Neural cell (in vitro differentiated cells): Measurements from ENCODE around the gene CLCN3. TPM values are rescaled to one million over a fixed set of nuclear protein-coding genes. Genes with fewer than 3 reads are reported as not detected.

ENCODE experiments used
- H2AFZ ChIP-seq: fragments of 200-600, 300-800 bp; sonication (generic), shearing (Covaris generic); 2 replicates; pipeline ENCODE4 v1.6.0; 2014; ENCODE audit warnings: low read depth, mild to moderate bottlenecking, antibody characterized with exemption, low read length, moderate library complexity
- H3F3A ChIP-seq: fragments of 200-600 bp; shearing (Covaris generic); 2 replicates; pipeline ENCODE4 v1.6.1; 2016; ENCODE audit warnings: mild to moderate bottlenecking, moderate library complexity, mixed read lengths, antibody characterized with exemption, low read length; ENCODE audit not compliant: insufficient read depth, poor library complexity, severe bottlenecking
- H3K27ac ChIP-seq: fragments of 200-600, 300-800 bp; sonication (generic), shearing (Covaris generic); 2 replicates; pipeline ENCODE4 v1.5.1; 2014; ENCODE audit warnings: mild to moderate bottlenecking, low read length, moderate library complexity
- H3K27me3 ChIP-seq: fragments of 300-800, 200-600 bp; sonication (generic), shearing (Covaris generic); 2 replicates; pipeline ENCODE4 v1.6.0; 2014; ENCODE audit warnings: mild to moderate bottlenecking, low read depth, low read length, moderate library complexity; ENCODE audit not compliant: insufficient read depth
- H3K36me3 ChIP-seq: fragments of 300-800, 200-600 bp; sonication (generic), shearing (Covaris generic); 2 replicates; pipeline ENCODE4 v1.5.1; 2014; ENCODE audit warnings: mild to moderate bottlenecking, antibody characterized with exemption, low read length, moderate library complexity; ENCODE audit not compliant: insufficient read depth
- H3K4me2 ChIP-seq: fragments of 300-800, 200-600 bp; sonication (generic), shearing (Covaris generic); 2 replicates; pipeline ENCODE4 v1.6.0; 2014; ENCODE audit warnings: mild to moderate bottlenecking, low read length
- H3K4me3 ChIP-seq: fragments of 300-800, 200-600 bp; sonication (generic), shearing (Covaris generic); 2 replicates; pipeline ENCODE4 v1.5.1; 2014; ENCODE audit warnings: mild to moderate bottlenecking, low read length, moderate library complexity
- H3K79me2 ChIP-seq: fragments of 200-600 bp; shearing (Covaris generic); replicated peaks from 2 replicates; pipeline ENCODE4 v1.6.0; 2014; ENCODE audit warnings: mild to moderate bottlenecking, low read length, moderate library complexity; ENCODE audit not compliant: insufficient read depth
- H3K9ac ChIP-seq: fragments of 300-800, 200-600 bp; sonication (generic), shearing (Covaris generic); 2 replicates; pipeline ENCODE4 v1.6.1; 2016; ENCODE audit warnings: mild to moderate bottlenecking, low read length, mixed read lengths
- H3K9me2 ChIP-seq: fragments of 200-600 bp; shearing (Covaris generic); 2 replicates; pipeline ENCODE4 v1.6.1; 2016; ENCODE audit warnings: mild to moderate bottlenecking, low read length, mixed read lengths; ENCODE audit not compliant: insufficient read depth
- H3K9me3 ChIP-seq: fragments of 200-600, 300-800 bp; sonication (generic), shearing (Covaris generic); 2 replicates; pipeline ENCODE4 v1.6.1; 2016; ENCODE audit warnings: mild to moderate bottlenecking, mixed run types, low read length, moderate library complexity, mixed read lengths
- H4K20me1 ChIP-seq: fragments of 200-600 bp; shearing (Covaris generic); 2 replicates; pipeline ENCODE4 v1.6.1; 2016; ENCODE audit warnings: mild to moderate bottlenecking, mixed run types; ENCODE audit not compliant: insufficient read depth
- EP300 ChIP-seq: fragments of 450-650 bp; conservative IDR thresholded peaks from 2 replicates; pipeline ENCODE4 v1.6.1; 2014; ENCODE audit warnings: antibody characterized with exemption, mild to moderate bottlenecking, moderate library complexity; ENCODE audit not compliant: poor library complexity, severe bottlenecking
- EZH2 ChIP-seq: fragments of 200-600, 300-800 bp; shearing (Covaris generic), sonication (generic); IDR thresholded peaks from 2 replicates; pipeline ENCODE4 v1.6.1; 2014; ENCODE audit warnings: antibody characterized with exemption, low read length, borderline replicate concordance, mild to moderate bottlenecking; ENCODE audit not compliant: insufficient read depth, poor library complexity, severe bottlenecking
- MXI1 ChIP-seq: fragments of 450-650 bp; conservative IDR thresholded peaks from 2 replicates; pipeline ENCODE4 v1.6.1; 2014; ENCODE audit warnings: antibody characterized with exemption, mild to moderate bottlenecking; ENCODE audit not compliant: poor library complexity, severe bottlenecking
- POLR2AphosphoS5 ChIP-seq: IDR thresholded peaks from 2 replicates; pipeline ENCODE4 v1.6.1; 2012
- RAD21 ChIP-seq: fragments of 450-650 bp; conservative IDR thresholded peaks from 2 replicates; pipeline ENCODE4 v1.6.1; 2014; ENCODE audit warnings: antibody characterized with exemption, mild to moderate bottlenecking, moderate library complexity
- REST ChIP-seq: IDR thresholded peaks from 2 replicates; pipeline ENCODE4 v1.6.1; 2012; ENCODE audit warnings: borderline replicate concordance
- SMC3 ChIP-seq: fragments of 450-650 bp; conservative IDR thresholded peaks from 2 replicates; pipeline ENCODE4 v1.6.1; 2014; ENCODE audit warnings: antibody characterized with exemption, mild to moderate bottlenecking, moderate library complexity; ENCODE audit not compliant: poor library complexity
- TAF1 ChIP-seq: IDR thresholded peaks from 2 replicates; pipeline ENCODE4 v1.6.1; 2012; ENCODE audit warnings: low read depth
- polyA plus RNA-seq: library from polyadenylated mRNA; depleted of rRNA; stranded (reverse); fragments of >200 nt; gene quantifications from 2 replicates; pipeline ENCODE4 v1.2.3, GENCODE V29; 2014
- TF ChIP-seq, protein P1 (sequence below): fragments of 450-650 bp; IDR thresholded peaks from 2 replicates; pipeline ENCODE4 v1.5.1; 2014; ENCODE audit warnings: antibody characterized with exemption, mild to moderate bottlenecking, moderate library complexity; ENCODE audit not compliant: poor library complexity, severe bottlenecking

Gene CLCN3
- polyA plus RNA-seq, 1 donor from 2014 or later = 68.3 TPM

GRCh38 chr4:169644802-169645201 lies 24.4 kb downstream of the CLCN3 start:
- Histone ChIP-seq H3K79me2 (no peaks in the 10 kb centered on the region), H3K9me3 (no peaks in the 10 kb centered on the region), H3K9ac (no peak overlapping the region), H3K36me3 (no peaks in the 10 kb centered on the region), H3K27ac (no peak overlapping the region), H3K9me2 (no peaks in the 10 kb centered on the region), H3K27me3 (no peaks in the 10 kb centered on the region), H4K20me1 (no peaks in the 10 kb centered on the region), H3K4me3 (no peak overlapping the region), H2AFZ (no peak overlapping the region), H3K4me2 (no peak overlapping the region), H3F3A (no peaks in the 10 kb centered on the region)
- TF ChIP-seq EZH2 = no peak
- TF ChIP-seq REST = no peak
- no peak for TF ChIP-seq EP300
- no peak for TF ChIP-seq MXI1
- TF ChIP-seq, protein P1, sequence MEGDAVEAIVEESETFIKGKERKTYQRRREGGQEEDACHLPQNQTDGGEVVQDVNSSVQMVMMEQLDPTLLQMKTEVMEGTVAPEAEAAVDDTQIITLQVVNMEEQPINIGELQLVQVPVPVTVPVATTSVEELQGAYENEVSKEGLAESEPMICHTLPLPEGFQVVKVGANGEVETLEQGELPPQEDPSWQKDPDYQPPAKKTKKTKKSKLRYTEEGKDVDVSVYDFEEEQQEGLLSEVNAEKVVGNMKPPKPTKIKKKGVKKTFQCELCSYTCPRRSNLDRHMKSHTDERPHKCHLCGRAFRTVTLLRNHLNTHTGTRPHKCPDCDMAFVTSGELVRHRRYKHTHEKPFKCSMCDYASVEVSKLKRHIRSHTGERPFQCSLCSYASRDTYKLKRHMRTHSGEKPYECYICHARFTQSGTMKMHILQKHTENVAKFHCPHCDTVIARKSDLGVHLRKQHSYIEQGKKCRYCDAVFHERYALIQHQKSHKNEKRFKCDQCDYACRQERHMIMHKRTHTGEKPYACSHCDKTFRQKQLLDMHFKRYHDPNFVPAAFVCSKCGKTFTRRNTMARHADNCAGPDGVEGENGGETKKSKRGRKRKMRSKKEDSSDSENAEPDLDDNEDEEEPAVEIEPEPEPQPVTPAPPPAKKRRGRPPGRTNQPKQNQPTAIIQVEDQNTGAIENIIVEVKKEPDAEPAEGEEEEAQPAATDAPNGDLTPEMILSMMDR = no peak
- no peak for TF ChIP-seq POLR2AphosphoS5
- no peak for TF ChIP-seq TAF1
- no peak for TF ChIP-seq RAD21
- no peak for TF ChIP-seq SMC3

- H3K4me3 ChIP-seq = no peak overlapping the region
- H3K9ac ChIP-seq = no peak overlapping the region
- H3K9me3 ChIP-seq = no peaks in the 10 kb centered on the region
- no peaks in the 10 kb centered on the region for H3F3A ChIP-seq
- no peak overlapping the region for H3K27ac ChIP-seq
- H4K20me1 ChIP-seq = no peaks in the 10 kb centered on the region
- no peak overlapping the region for H3K4me2 ChIP-seq
- no peaks in the 10 kb centered on the region for H3K36me3 ChIP-seq
- H2AFZ ChIP-seq = no peak overlapping the region
- TF ChIP-seq TAF1 (no peak), SMC3 (no peak), EZH2 (no peak), RAD21 (no peak), POLR2AphosphoS5 (no peak), REST (no peak), EP300 (no peak)
- TF ChIP-seq, protein P1 = no peak
- no peaks in the 10 kb centered on the region for H3K79me2 ChIP-seq
- no peaks in the 10 kb centered on the region for H3K9me2 ChIP-seq
- no peaks in the 10 kb centered on the region for H3K27me3 ChIP-seq
These were observed 25.2 kb downstream of the CLCN3 start for GRCh38 chr4:169645627-169646026.
